Measurements from ENCODE around the gene CPEB4.

DNA sequence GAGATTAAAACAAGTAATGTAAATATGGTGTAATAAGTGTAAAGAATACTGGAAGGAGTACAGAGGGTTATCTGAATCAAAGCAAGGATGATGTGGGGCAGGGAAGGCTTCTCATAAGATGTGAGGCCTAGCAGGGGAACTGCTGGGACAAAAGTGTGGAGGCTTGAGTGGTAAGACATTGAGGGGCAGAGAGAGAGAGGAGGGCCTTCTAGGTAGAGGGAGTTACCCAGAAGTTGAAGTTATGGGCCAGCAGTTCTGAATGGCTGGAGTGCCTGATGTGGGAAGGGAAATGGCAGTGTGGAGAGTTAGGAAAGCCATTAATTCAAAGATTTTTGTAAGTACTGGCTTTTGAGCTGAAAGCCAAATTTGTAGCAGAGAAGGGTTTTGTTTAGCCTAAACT is 36.8 kb downstream of the CPEB4 start:
- TF ChIP-seq POLR2A (IDR thresholded peaks at IDR 0.05) = no peak
- TF ChIP-seq, protein P1, sequence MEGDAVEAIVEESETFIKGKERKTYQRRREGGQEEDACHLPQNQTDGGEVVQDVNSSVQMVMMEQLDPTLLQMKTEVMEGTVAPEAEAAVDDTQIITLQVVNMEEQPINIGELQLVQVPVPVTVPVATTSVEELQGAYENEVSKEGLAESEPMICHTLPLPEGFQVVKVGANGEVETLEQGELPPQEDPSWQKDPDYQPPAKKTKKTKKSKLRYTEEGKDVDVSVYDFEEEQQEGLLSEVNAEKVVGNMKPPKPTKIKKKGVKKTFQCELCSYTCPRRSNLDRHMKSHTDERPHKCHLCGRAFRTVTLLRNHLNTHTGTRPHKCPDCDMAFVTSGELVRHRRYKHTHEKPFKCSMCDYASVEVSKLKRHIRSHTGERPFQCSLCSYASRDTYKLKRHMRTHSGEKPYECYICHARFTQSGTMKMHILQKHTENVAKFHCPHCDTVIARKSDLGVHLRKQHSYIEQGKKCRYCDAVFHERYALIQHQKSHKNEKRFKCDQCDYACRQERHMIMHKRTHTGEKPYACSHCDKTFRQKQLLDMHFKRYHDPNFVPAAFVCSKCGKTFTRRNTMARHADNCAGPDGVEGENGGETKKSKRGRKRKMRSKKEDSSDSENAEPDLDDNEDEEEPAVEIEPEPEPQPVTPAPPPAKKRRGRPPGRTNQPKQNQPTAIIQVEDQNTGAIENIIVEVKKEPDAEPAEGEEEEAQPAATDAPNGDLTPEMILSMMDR (IDR thresholded peaks at IDR 0.05) = no peak

Measured in esophagus squamous epithelium (tissue), 4 donors.